Fibroblast of mammary gland (primary cell): Measurements from ENCODE around the gene CYBRD1.
"Not testable (repeated sequence)": the region's sequence is repeated elsewhere in the genome, so short reads cannot be mapped to it uniquely, and the experiment has no call there.

Experiments used
- DNase-seq: peaks from one replicate; pipeline ENCODE4 v3.0.0-alpha.2; 2010; ENCODE audit warnings: low read depth
- H3K4me3 ChIP-seq: 2 replicates; pipeline ENCODE4 v1.5.1; 2011; ENCODE audit warnings: low read depth, mild to moderate bottlenecking, low read length, moderate library complexity; ENCODE audit not compliant: control insufficient read depth
- CTCF ChIP-seq: conservative IDR thresholded peaks from 2 replicates; pipeline ENCODE4 v1.5.1; 2011; ENCODE audit warnings: low read depth, low read length, inconsistent platforms; ENCODE audit not compliant: control insufficient read depth, insufficient read depth

Gene CYBRD1

GRCh38 chr2:171523088-171524017 lies 1.1 kb downstream of the CYBRD1 start:
- TF ChIP-seq CTCF = no peak
- peak; percentile 75 for DNase-seq
- H3K4me3 ChIP-seq = peak overlapping the region; percentile 84

GRCh38 chr2:171524018-171524401 lies 1.7 kb downstream of the CYBRD1 start:
- peak; percentile 29 for DNase-seq
- H3K4me3 ChIP-seq = peak overlapping the region; percentile 84
- TF ChIP-seq CTCF = no peak

- TF ChIP-seq CTCF = peak; percentile 77
- no peak overlapping the region for H3K4me3 ChIP-seq
- DNase-seq = peak; percentile 34
Observed at GRCh38 chr2:171529914-171530313, 7.6 kb downstream of the CYBRD1 start.

GRCh38 chr2:171530378-171530777 lies 8.1 kb downstream of the CYBRD1 start:
- no peak overlapping the region for H3K4me3 ChIP-seq
- no peak for TF ChIP-seq CTCF
- DNase-seq = no peak

GRCh38 chr2:171530859-171531258 lies 8.6 kb downstream of the CYBRD1 start:
- H3K4me3 ChIP-seq = peak overlapping the region; percentile 18
- DNase-seq = not testable (repeated sequence)

- peak overlapping the region; percentile 18 for H3K4me3 ChIP-seq
- DNase-seq = peak; percentile 83
- no peak for TF ChIP-seq CTCF
Observed at GRCh38 chr2:171531291-171531690, 9.0 kb downstream of the CYBRD1 start.

- H3K4me3 ChIP-seq = no peak overlapping the region
- no peak for DNase-seq
- no peak for TF ChIP-seq CTCF
Observed at GRCh38 chr2:171531836-171532450, 9.7 kb downstream of the CYBRD1 start.
